ENCODE results near the gene CDH23. TPM values are rescaled to one million over a fixed set of nuclear protein-coding genes. Genes with fewer than 3 reads are reported as not detected.
A peak's percentile ranks its signal among the peaks of the same experiment; 100 is the strongest.

CDH23 gene
- total and polyA plus RNA-seq, 9 of the 15 experiments (the other 6 are each of a cell fraction or from before 2014, with no cell fraction given) = 0.18 to 1.2 (median 0.47) TPM

- intact Hi-C loops (cut with micrococcal nuclease) = loop anchor here (5.0 to 10.0 kb wide), 2 partner anchors 83 to 190 kb away; no protein-coding TSS in a partner anchor
- in situ Hi-C loops (cut with MboI) = loop anchor here (5.0 to 10.0 kb wide), 2 partner anchors 320 to 393 kb away; no protein-coding TSS in a partner anchor
- WGBS (ENCODE audit: insufficient coverage, low coverage, missing lambda C conversion rate) = 73% methylated on average over 18 of the region's 18 CpGs
- TF ChIP-seq EP400 (IDR thresholded peaks at IDR 0.05) = no peak
- TF ChIP-seq TAF15 (IDR thresholded peaks at IDR 0.05; ENCODE audit: low read depth, low read length) = no peak
- TF ChIP-seq NBN (IDR thresholded peaks at IDR 0.05; ENCODE audit: low read depth) = no peak
- TF ChIP-seq, protein P1, sequence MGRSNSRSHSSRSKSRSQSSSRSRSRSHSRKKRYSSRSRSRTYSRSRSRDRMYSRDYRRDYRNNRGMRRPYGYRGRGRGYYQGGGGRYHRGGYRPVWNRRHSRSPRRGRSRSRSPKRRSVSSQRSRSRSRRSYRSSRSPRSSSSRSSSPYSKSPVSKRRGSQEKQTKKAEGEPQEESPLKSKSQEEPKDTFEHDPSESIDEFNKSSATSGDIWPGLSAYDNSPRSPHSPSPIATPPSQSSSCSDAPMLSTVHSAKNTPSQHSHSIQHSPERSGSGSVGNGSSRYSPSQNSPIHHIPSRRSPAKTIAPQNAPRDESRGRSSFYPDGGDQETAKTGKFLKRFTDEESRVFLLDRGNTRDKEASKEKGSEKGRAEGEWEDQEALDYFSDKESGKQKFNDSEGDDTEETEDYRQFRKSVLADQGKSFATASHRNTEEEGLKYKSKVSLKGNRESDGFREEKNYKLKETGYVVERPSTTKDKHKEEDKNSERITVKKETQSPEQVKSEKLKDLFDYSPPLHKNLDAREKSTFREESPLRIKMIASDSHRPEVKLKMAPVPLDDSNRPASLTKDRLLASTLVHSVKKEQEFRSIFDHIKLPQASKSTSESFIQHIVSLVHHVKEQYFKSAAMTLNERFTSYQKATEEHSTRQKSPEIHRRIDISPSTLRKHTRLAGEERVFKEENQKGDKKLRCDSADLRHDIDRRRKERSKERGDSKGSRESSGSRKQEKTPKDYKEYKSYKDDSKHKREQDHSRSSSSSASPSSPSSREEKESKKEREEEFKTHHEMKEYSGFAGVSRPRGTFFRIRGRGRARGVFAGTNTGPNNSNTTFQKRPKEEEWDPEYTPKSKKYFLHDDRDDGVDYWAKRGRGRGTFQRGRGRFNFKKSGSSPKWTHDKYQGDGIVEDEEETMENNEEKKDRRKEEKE (IDR thresholded peaks at IDR 0.05; ENCODE audit: borderline replicate concordance in 1 of 2, control insufficient read depth in 1 of 2, low read depth in 2 of 2, low read length in 1 of 2) = no peak
- TF ChIP-seq, protein P2, sequence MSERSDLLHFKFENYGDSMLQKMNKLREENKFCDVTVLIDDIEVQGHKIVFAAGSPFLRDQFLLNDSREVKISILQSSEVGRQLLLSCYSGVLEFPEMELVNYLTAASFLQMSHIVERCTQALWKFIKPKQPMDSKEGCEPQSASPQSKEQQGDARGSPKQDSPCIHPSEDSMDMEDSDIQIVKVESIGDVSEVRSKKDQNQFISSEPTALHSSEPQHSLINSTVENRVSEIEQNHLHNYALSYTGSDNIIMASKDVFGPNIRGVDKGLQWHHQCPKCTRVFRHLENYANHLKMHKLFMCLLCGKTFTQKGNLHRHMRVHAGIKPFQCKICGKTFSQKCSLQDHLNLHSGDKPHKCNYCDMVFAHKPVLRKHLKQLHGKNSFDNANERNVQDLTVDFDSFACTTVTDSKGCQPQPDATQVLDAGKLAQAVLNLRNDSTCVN (CRISPR knock-in tag; IDR thresholded peaks at IDR 0.05) = no peak
Observed at GRCh38 chr10:71704816-71705215, 308.1 kb downstream of the CDH23 start.

More at GRCh38 chr10:71704816-71705215, 308.1 kb downstream of the CDH23 start:
- H4K20me1 ChIP-seq (replicated peaks; ENCODE audit: control insufficient read depth, insufficient read depth, low read length) = no peaks in the 10 kb centered on the region
- no peak overlapping the region for H3K27ac ChIP-seq (ENCODE audit: extremely low read depth, low read depth, low read length)
- no peaks in the 10 kb centered on the region for H3K36me3 ChIP-seq (ENCODE audit: control insufficient read depth, insufficient read depth, low read length)
- H3K9me3 ChIP-seq (replicated peaks; ENCODE audit: control insufficient read depth, insufficient read depth, low read depth, low read length) = no peaks in the 10 kb centered on the region
- ATAC-seq (no peak), FAIRE-seq (no peak), DNase-seq (ENCODE audit: extremely low read depth in 1 of 4, low spot score in 3 of 4) (no peak)
- H3K4me1 ChIP-seq (replicated peaks in 1 of 2; ENCODE audit: control insufficient read depth in 2 of 2, insufficient read depth in 2 of 2, low read length in 2 of 2) = peaks cover 4 to 54% of the 10 kb centered on the region in 2 experiments; a peak in 4 of 5 replicates
- POLR2A ChIA-PET = interaction anchor here (1.0 to 1.1 kb wide), 2 partner anchors 11 to 118 kb away, joined by 3 read pairs; no protein-coding TSS in a partner anchor
- no TSS peak for BruUV-seq (replicated peaks)
- no peaks in the 10 kb centered on the region for H3K79me2 ChIP-seq (ENCODE audit: control insufficient read depth, insufficient read depth, low read length)
- H3K27me3 ChIP-seq (ENCODE audit: control insufficient read depth in 2 of 2, insufficient read depth in 2 of 2, low read length in 2 of 2) = no peaks in the 10 kb centered on the region
- no peak overlapping the region for H2AFZ ChIP-seq (ENCODE audit: low read depth, low read length)
- no peak overlapping the region for H3K4me3 ChIP-seq
- H3K4me2 ChIP-seq (ENCODE audit: insufficient read depth, low read length) = no peak overlapping the region
- peak overlapping the region in 1 of 2 experiments; percentile 18; a peak in 2 of 4 replicates for H3K9ac ChIP-seq (ENCODE audit: insufficient read depth in 1 of 2, low read depth in 2 of 2, low read length in 2 of 2)
- CTCF ChIA-PET (ENCODE audit: low intra/inter-chr PET ratio) = interaction anchor here (0.8 kb wide), 1 partner anchor 192 kb away, joined by 4 read pairs; no protein-coding TSS in a partner anchor
- no peaks in the 10 kb centered on the region for H3K9me1 ChIP-seq (ENCODE audit: control insufficient read depth, insufficient read depth, low read length)
